BJ (cell line): ENCODE results near the gene KSR1. TPM values are rescaled to one million over a fixed set of nuclear protein-coding genes. Genes with fewer than 3 reads are reported as not detected.

ENCODE experiments used
- CTCF ChIA-PET: fragments of 350-600 bp; formaldehyde crosslinking; extraction: SDS; loops from one replicate; lab custom pipeline; 2021; ENCODE audit warnings: antibody characterized with exemption, inconsistent platforms; lab: Yijun Ruan, JAX
- POLR2A ChIA-PET: fragments of 300-600 bp; sonication (Branson Sonifier 250); formaldehyde crosslinking; extraction: SDS; loops from one replicate; lab custom pipeline; 2021; ENCODE audit warnings: antibody characterized with exemption; lab: Charles Lee
- DNase-seq: peaks from one replicate; pipeline ENCODE4 v3.0.0-alpha.2; 2011; ENCODE audit warnings: low read depth
- H3K27me3 ChIP-seq: 2 replicates; pipeline ENCODE4 v1.6.0; 2011; ENCODE audit warnings: low read length; ENCODE audit not compliant: control insufficient read depth, insufficient read depth
- H3K36me3 ChIP-seq: 2 replicates; pipeline ENCODE4 v1.5.1; 2011; ENCODE audit warnings: low read length; ENCODE audit not compliant: control insufficient read depth, insufficient read depth
- H3K4me3 ChIP-seq: 2 replicates; pipeline ENCODE4 v1.5.1; 2011; ENCODE audit warnings: low read depth, mild to moderate bottlenecking, control low read depth, low read length
- polyA plus RNA-seq: library from polyadenylated mRNA; depleted of rRNA; stranded (reverse); fragments of >200 nt; gene quantifications from 2 replicates; pipeline ENCODE4 v1.2.3, GENCODE V29; 2011
- TF ChIP-seq, protein P1 (sequence below): IDR thresholded peaks from 2 replicates; pipeline ENCODE4 v1.5.1; 2011; ENCODE audit warnings: low read depth, mild to moderate bottlenecking, control low read depth, inconsistent platforms, low read length, moderate library complexity; ENCODE audit not compliant: insufficient read depth

Gene KSR1
- polyA plus RNA-seq, 1 experiment = 6.8 TPM

GRCh38 chr17:27609611-27610303, 153.5 kb downstream of the KSR1 start:
- no peaks in the 10 kb centered on the region for H3K27me3 ChIP-seq
- no peak for DNase-seq
- POLR2A ChIA-PET = no interaction called here
- TF ChIP-seq, protein P1, sequence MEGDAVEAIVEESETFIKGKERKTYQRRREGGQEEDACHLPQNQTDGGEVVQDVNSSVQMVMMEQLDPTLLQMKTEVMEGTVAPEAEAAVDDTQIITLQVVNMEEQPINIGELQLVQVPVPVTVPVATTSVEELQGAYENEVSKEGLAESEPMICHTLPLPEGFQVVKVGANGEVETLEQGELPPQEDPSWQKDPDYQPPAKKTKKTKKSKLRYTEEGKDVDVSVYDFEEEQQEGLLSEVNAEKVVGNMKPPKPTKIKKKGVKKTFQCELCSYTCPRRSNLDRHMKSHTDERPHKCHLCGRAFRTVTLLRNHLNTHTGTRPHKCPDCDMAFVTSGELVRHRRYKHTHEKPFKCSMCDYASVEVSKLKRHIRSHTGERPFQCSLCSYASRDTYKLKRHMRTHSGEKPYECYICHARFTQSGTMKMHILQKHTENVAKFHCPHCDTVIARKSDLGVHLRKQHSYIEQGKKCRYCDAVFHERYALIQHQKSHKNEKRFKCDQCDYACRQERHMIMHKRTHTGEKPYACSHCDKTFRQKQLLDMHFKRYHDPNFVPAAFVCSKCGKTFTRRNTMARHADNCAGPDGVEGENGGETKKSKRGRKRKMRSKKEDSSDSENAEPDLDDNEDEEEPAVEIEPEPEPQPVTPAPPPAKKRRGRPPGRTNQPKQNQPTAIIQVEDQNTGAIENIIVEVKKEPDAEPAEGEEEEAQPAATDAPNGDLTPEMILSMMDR = peak; percentile 68
- CTCF ChIA-PET = interaction anchor here (0.7 to 25.2 kb wide), 16 partner anchors 8 to 373 kb away, joined by 3 to 415 read pairs (median 4); no protein-coding TSS in a partner anchor
- H3K36me3 ChIP-seq = peaks cover 17% of the 10 kb centered on the region
- no peak overlapping the region for H3K4me3 ChIP-seq

- CTCF ChIA-PET = interaction anchor here (0.6 to 25.2 kb wide), 16 partner anchors 8 to 374 kb away, joined by 3 to 415 read pairs (median 4); no protein-coding TSS in a partner anchor
- Histone ChIP-seq H3K27me3 (no peaks in the 10 kb centered on the region), H3K36me3 (peaks cover 14% of the 10 kb centered on the region), H3K4me3 (no peak overlapping the region)
- POLR2A ChIA-PET = no interaction called here
- TF ChIP-seq, protein P1 = no peak
- DNase-seq = no peak
Observed at GRCh38 chr17:27610304-27610677, 154.0 kb downstream of the KSR1 start.

GRCh38 chr17:27612160-27612770, 156.0 kb downstream of the KSR1 start:
- POLR2A ChIA-PET = no interaction called here
- Histone ChIP-seq H3K4me3 (no peak overlapping the region), H3K36me3 (peaks cover 16% of the 10 kb centered on the region), H3K27me3 (no peaks in the 10 kb centered on the region)
- DNase-seq = no peak
- CTCF ChIA-PET = interaction anchor here (5.4 to 25.2 kb wide), 2 partner anchors 9 to 39 kb away, joined by 34 to 415 read pairs; no protein-coding TSS in a partner anchor
- TF ChIP-seq, protein P1 = no peak

GRCh38 chr17:27613433-27613832, 157.2 kb downstream of the KSR1 start:
- Histone ChIP-seq H3K36me3 (peaks cover 16% of the 10 kb centered on the region), H3K27me3 (no peaks in the 10 kb centered on the region), H3K4me3 (no peak overlapping the region)
- no peak for DNase-seq
- CTCF ChIA-PET = interaction anchor here (0.8 to 25.2 kb wide), 4 partner anchors 11 to 143 kb away, joined by 3 to 415 read pairs (median 19); no protein-coding TSS in a partner anchor
- TF ChIP-seq, protein P1 = no peak
- POLR2A ChIA-PET = no interaction called here

DNA sequence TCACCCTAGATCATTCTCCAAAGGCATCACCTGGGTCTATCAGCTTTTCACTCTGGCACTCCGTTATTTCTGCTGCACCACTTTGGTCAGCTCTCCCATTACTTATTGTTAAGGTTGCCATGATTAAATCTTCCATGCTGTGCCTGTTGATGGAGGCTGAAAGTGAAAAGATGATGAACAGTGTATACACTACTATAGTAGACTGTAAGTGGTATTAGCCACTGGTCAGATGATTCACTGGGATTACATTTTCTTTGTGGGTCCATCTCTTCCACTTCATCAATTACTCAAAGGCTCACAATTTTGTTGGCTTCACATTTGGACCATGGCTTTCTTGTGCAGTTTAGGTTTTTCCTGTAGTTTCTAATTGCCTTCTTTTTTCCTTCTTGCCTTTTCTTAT, 158.9 kb downstream of the KSR1 start:
- TF ChIP-seq, protein P1 = no peak
- DNase-seq = no peak
- CTCF ChIA-PET = interaction anchor here (1.0 to 25.2 kb wide), 3 partner anchors 12 to 141 kb away, joined by 3 to 415 read pairs (median 34); no protein-coding TSS in a partner anchor
- Histone ChIP-seq H3K27me3 (no peaks in the 10 kb centered on the region), H3K36me3 (peaks cover 14% of the 10 kb centered on the region), H3K4me3 (no peak overlapping the region)
- POLR2A ChIA-PET = no interaction called here
